CD4-positive, alpha-beta T cell treated with Interleukin-17A for 4 hours (primary cell): Measurements from ENCODE around the gene HOXA6.
A peak's percentile ranks its signal among the peaks of the same experiment; 100 is the strongest.

Experiments used
- DNase-seq: peaks from one replicate; pipeline ENCODE4 v3.0.0-alpha.2; 2020; ENCODE audit warnings: mixed read lengths

HOXA6 gene

GRCh38 chr7:27161214-27161720, 13.7 kb upstream of the HOXA6 start:
- no peak for DNase-seq

DNA sequence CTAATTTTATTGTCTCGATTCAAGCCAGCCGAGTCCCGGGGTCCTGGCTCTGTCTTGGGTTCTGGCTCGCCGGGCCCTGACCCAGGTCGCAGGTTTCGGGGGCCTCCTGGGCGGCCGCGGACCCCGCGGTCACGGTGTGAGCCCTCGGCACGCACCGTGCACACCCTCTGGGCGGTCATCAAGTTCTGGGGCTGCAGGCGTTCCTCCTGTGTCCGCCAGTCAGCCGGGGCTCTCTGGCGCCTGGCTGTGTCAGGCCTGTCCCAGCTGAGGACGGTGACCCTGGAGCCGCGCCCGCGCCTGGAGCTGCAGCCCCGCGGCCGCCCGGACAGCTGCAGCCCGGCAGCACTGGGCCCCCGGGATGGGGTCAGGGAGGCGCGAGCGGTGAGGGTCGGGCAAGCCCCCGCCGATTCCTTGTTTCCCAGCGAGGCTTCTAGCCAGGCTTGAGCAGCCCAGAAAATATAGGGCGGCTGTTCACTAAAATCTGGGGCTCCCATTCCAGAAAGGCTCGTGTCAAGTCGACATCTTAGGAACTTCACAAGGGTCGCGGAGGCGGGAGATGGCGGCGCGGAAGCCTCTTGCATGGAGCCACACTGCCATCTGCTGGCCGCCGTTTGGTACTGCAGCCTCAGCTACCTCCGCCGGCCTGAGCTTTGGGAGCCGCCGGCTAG, 13.1 kb upstream of the HOXA6 start:
- peak; percentile 91 for DNase-seq

GRCh38 chr7:27160145-27160545, 12.6 kb upstream of the HOXA6 start:
- DNase-seq, result peak; percentile 49

DNA sequence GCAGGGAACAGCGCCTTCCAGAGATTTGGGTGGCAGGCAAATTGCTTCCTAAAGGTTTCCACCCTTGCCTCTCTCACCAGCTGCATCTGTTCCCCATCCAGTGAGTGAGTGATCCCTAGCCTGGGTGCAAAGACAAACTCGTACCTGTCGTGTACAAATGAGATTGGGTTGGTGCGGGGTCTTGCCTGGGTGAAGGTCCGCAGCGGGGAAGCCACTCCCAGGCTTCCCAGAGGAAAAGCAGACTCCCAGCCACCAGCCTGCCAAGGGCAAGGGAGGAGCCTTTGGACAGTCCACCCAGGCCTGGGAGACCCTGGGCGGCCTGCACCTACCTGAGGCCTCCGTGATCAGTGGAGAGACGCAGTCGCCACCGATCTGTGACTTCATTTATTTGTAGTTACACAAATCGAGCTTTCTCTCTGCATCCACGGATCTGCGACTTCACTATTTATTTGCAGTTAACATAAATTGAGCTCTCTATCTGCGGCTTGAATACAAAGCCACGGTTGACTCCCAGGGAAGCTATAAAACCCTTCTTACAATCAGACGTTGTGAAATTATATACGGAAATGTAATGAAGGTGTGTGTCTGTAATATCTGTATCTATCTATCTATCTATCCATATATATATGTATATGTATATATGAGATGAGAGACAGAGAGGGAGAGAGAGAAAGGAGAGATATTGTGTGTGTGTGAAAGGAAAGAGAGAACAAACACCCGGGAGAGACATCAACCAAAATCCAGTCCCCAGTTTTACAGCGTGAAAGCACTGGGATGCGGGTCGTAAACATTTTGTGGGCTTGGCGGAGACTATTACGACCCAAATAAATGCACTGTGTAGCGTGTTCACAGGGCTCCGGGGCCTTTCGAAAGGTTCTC, 11.9 kb upstream of the HOXA6 start:
- no peak for DNase-seq

- no peak for DNase-seq
Observed at GRCh38 chr7:27158436-27159265, 11.1 kb upstream of the HOXA6 start.

GRCh38 chr7:27157702-27158431, 10.3 kb upstream of the HOXA6 start:
- DNase-seq, result no peak

DNA sequence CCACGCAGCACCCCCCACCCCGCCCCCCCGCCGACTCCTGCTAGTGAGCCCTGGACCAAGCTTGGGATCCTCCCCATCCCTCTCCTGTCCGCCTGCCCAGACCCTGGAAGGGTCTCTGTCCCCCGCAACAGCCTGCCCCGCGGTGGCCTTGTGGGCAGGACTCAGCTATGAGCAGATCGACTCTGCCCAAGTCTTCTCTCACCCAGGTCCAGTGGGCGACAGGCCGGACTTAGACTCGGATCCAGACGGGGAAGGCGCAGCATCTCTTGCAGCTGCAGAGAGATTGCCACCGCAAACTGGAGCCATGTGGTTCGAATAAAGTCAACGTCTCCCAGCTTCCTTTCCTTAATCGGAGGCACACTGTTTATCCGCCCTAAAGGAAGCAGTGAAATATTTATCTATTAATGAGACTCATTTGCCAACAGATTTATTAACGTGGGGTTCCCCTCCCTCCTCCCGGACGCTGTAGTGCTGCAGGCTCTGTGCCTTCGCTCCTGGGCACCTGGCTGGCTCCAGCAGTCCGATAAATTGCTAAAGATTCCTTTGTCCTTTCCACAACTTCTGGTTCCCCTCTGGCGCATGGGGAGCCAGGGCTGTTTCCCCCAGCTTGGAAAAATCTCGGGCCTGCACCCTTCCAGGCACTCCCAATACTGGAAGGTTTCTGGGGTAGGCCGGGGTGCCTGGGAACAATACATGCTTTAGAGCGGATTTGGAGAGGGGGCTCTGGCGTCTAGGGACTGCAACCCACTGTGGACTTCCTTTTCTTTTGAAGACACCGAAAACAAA, 9.5 kb upstream of the HOXA6 start:
- DNase-seq, result no peak

DNA sequence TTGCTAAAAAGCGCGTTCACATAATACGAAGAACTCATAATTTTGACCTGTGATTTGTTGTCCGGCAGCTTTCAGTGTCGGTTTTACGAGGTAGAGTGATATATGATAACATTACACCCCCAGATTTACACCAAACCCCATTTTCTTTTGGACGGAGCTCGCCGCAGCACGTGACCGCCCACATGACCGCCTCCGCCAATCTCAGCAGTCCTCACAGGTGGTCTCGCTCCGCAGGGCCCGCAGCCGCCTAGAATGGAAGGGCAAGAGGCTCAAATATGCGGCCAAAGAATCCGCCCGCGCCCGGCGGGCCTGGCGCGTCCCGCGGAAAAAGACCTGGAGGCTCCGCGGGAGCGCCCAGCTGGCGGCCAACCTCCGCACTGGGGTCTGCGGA, 8.9 kb upstream of the HOXA6 start, which contains the start of gene HOXA7:
Gene HOXA7, minus strand, starts transcription at position 168 of the 391 bp plus-strand sequence. Its CDS starts 130 bp downstream, at position 38.
- no peak for DNase-seq

- DNase-seq, result peak; percentile 43
Observed at GRCh38 chr7:27155816-27156507, 8.4 kb upstream of the HOXA6 start.

DNA sequence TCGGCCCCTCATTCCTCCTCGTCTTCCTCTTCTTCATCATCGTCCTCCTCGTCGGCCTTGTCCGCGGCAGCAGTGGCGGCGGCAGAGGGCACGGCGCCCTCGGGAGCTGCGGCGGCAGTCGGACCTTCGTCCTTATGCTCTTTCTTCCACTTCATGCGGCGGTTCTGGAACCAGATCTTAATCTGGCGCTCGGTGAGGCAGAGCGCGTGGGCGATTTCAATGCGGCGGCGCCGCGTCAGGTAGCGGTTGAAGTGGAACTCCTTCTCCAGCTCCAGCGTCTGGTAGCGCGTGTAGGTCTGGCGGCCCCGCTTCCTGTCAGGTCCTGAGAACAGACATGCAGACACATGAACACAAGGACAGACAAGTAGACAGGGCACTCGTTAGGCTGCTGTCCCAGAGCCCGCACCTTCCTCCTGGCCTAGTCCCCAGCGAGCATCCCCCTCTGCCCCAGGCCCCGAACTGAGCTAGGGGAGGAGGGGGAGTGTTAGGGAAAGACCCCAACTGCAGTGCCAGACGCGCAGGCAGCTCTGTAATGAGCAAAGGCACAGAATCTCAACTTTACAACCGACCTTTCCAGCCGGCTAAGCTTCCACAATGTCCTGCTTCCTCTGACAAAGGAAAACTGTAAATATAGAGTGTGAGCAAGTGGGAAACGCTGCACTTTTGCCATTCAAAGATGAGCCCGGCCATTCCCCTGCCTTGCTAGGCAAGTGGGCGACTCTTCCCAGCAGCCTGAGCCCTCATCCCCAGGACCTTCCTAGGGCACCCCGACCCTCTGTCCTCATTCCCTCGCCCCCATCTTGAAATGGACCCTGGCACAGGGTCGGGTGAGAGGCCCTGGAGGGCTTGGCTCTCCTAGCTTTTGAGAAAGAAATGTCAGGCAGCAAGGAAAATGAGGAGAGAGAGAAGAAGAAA, 7.6 kb upstream of the HOXA6 start:
- DNase-seq, result peak; percentile 57

DNA sequence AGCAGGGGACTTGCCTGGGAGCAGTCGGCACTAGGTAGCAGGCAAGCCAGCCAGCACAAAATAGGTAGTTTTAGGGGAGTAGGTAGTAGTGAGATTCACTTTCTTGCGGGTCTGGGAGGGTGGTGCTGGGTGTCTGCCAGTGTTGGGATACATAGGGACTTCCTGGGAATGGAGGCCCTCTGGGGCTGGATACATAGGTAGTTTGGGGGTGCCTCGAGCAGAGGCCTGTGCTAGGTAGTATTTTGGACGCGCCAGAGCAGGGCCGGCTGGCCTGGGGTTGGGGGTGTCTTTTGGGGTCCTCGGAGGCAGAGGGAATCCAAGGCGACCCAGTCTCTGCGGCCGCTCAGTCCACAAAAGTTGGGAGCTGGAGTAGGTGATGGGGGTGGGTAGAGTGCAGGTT, 6.8 kb upstream of the HOXA6 start:
- DNase-seq, result no peak

DNA sequence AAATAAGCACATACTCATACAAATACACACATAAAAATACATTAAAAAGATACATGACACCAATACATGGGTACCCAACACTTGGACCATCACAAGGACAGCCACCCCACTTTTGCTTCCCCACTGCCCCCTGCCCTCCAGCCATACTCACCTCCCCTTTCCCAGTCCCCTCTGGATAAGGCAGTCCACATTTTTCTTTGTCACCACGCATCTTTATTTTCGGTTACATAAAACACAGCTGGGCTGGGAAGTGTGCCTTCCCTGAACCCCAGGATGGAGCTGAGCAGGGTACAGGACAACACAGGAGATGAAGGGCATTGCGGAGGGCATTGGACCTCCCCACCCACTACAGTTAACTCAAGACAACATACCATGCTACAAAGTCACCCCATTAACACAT, 6.0 kb upstream of the HOXA6 start:
- no peak for DNase-seq

- no peak for DNase-seq
Observed at GRCh38 chr7:27152816-27153442, 5.4 kb upstream of the HOXA6 start.

GRCh38 chr7:27151931-27152815, 4.6 kb upstream of the HOXA6 start, which contains the start of gene HOXA3:
TSS of gene HOXA3 (minus strand) at chr7:27152583. CDS start at chr7:27110640, 41,943 bp downstream.
- DNase-seq, result no peak

DNA sequence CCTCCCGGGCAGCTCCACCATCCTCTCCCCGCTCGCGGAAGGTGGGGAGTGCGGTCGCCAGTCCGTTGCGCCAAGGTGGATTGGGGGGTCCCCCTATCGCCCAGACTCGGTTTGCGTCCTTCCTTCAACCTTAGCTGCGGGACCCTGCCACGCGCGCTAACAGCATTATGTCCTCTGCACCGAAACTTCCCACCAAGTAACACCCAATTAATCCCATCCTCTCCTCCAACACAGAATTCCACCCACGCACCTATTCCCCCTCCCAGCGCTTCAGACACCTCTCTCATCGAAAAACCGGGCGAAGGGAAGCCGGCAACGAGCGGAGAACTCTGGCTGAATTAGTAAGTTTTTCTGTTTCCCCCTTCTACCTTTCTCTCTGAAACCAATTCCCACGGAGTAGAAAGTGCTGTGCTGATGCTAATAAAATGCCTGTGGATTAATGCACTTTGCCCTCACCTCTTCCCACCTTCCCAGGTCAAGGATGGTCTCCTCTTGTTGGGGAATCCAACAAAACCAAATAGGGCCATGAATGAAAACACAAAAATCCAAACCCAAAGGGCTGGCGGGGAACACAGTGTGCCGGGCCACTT, 3.9 kb upstream of the HOXA6 start:
- DNase-seq, result no peak

GRCh38 chr7:27150568-27151340, 3.2 kb upstream of the HOXA6 start:
- peak; percentile 78 for DNase-seq
